ENCODE measurements around the gene KCNH3.

Gene KCNH3

DNA sequence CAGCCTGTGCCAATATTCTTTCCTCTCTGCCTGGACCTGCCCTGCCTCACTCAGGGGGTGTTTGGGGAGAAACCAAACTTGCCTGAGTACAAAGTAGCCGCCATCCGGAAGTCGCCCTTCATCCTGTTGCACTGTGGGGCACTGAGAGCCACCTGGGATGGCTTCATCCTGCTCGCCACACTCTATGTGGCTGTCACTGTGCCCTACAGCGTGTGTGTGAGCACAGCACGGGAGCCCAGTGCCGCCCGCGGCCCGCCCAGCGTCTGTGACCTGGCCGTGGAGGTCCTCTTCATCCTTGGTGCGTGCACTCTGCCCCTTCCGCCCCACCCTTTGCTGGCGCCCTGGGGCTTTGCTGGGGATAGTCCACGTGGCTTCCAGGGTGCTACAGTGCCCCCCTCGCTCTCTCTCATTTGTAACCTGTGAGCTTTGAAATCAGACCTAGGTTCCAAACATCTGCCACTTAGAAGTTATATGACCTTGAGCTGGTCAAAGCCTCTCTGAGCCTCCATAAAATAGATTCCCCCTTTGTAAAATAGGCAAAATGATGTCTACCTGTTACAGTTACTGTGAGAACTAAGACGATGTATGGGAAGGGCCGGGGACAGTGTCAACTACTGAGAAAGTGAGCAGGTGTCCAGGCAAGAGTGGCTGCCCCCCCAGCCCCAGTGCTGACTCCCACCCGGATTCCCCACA is 4.5 kb downstream of the KCNH3 start:
- Histone ChIP-seq H3K4me1 (ENCODE audit: insufficient read depth, low read length) (peaks cover 9% of the 10 kb centered on the region), H3K27me3 (ENCODE audit: insufficient read depth, low read length) (peaks cover 83% of the 10 kb centered on the region), H3K36me3 (ENCODE audit: insufficient read depth, low read length) (no peaks in the 10 kb centered on the region), H3K9me3 (ENCODE audit: low read length) (no peaks in the 10 kb centered on the region), H3K4me3 (ENCODE audit: low read length) (no peak overlapping the region), H2AFZ (ENCODE audit: low read depth, low read length) (no peak overlapping the region)

DNA sequence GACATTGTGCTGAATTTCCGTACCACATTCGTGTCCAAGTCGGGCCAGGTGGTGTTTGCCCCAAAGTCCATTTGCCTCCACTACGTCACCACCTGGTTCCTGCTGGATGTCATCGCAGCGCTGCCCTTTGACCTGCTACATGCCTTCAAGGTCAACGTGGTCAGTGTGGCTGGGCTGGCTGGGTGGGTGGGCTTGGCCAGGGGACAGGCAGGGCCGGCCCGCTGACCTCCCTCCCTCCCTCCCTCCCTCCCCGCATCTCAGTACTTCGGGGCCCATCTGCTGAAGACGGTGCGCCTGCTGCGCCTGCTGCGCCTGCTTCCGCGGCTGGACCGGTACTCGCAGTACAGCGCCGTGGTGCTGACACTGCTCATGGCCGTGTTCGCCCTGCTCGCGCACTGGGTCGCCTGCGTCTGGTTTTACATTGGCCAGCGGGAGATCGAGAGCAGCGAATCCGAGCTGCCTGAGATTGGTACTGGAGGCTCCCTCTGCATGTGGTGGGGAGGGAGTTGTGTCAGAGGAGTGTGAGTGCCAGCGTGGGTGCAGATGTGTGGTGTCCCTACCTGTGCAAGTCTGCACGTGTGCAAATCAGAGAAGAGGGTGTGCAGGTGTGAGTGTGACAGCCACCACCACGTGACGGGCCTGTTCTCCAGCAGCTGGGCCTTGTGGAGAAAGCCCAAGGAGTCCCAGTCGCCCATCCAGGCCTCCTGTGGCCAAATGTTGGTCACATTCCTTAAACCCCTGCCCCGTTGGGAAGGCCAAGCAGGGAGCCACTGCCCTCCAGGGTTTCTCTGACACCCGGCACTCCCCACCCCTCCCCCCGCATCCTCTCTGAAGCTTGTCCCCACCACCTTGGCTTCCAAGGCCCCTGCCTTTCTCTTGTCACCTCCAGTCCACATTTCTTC is 5.3 kb downstream of the KCNH3 start:
- Histone ChIP-seq H2AFZ (ENCODE audit: low read depth, low read length) (no peak overlapping the region), H3K9me3 (ENCODE audit: low read length) (no peaks in the 10 kb centered on the region), H3K27me3 (ENCODE audit: insufficient read depth, low read length) (peaks cover 84% of the 10 kb centered on the region), H3K4me1 (ENCODE audit: insufficient read depth, low read length) (peaks cover 9% of the 10 kb centered on the region), H3K36me3 (ENCODE audit: insufficient read depth, low read length) (no peaks in the 10 kb centered on the region), H3K4me3 (ENCODE audit: low read length) (no peak overlapping the region)

- Histone ChIP-seq H3K9me3 (ENCODE audit: low read length) (no peaks in the 10 kb centered on the region), H3K36me3 (ENCODE audit: insufficient read depth, low read length) (no peaks in the 10 kb centered on the region), H2AFZ (ENCODE audit: low read depth, low read length) (no peak overlapping the region), H3K4me3 (ENCODE audit: low read length) (no peak overlapping the region), H3K4me1 (ENCODE audit: insufficient read depth, low read length) (peaks cover 10% of the 10 kb centered on the region), H3K27me3 (ENCODE audit: insufficient read depth, low read length) (peaks cover 74% of the 10 kb centered on the region)
Observed at GRCh38 chr12:49545815-49546214, 7.0 kb downstream of the KCNH3 start.

DNA sequence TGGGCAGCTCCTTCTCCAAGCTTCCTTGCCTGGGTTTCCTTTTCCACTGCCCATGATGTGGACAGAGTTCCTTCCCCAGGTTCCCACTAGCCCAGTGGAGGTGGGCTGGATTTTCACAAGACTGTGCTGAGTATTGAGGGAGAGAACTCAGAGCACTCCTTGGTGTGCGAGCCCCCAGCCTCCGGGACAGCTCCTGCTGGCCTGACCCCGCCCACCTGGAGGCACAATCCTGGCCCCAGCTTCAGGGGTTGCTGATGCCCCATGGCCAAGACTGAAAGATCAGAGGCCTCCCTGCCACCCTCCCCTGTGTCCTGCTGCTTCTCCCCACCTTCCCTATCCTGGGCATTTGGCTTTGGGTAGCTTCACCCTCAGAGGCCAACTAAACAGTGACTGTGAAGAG is 7.7 kb downstream of the KCNH3 start:
- Histone ChIP-seq H3K4me1 (ENCODE audit: insufficient read depth, low read length) (peaks cover 12% of the 10 kb centered on the region), H3K4me3 (ENCODE audit: low read length) (no peak overlapping the region), H2AFZ (ENCODE audit: low read depth, low read length) (no peak overlapping the region), H3K27me3 (ENCODE audit: insufficient read depth, low read length) (peaks cover 67% of the 10 kb centered on the region), H3K9me3 (ENCODE audit: low read length) (no peaks in the 10 kb centered on the region), H3K36me3 (ENCODE audit: insufficient read depth, low read length) (no peaks in the 10 kb centered on the region)

DNA sequence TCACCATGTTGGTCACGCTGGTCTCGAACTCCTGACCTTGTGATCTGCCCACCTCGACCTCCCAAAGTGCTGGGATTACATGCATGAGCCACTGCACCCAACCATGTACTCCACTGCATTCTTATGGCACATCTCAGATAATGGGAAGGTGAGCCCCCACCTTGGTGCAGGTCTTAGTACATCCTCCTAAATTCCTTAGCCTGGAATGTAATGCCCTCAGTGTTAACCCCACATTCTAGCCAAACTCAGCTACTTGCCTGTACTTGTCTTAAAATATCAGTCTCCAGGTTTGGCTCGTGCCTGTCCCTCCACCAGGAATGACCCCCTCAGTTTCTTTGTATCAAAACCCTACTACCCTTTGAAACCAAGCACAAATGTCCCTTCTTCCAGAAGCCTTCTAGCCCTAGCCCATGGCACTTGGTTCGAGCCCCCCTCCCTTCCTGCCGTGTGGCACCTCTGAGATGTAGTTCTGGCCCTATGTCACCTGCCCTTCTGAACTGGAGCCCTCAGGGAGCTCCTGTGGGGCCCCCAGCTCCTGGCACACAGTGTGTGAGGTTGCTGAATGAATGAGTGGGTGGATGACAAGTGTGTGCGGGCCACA is 8.4 kb downstream of the KCNH3 start:
- Histone ChIP-seq H3K9me3 (ENCODE audit: low read length) (no peaks in the 10 kb centered on the region), H3K4me3 (ENCODE audit: low read length) (no peak overlapping the region), H3K36me3 (ENCODE audit: insufficient read depth, low read length) (no peaks in the 10 kb centered on the region), H3K4me1 (ENCODE audit: insufficient read depth, low read length) (peaks cover 12% of the 10 kb centered on the region), H2AFZ (ENCODE audit: low read depth, low read length) (no peak overlapping the region), H3K27me3 (ENCODE audit: insufficient read depth, low read length) (peaks cover 60% of the 10 kb centered on the region)

DNA sequence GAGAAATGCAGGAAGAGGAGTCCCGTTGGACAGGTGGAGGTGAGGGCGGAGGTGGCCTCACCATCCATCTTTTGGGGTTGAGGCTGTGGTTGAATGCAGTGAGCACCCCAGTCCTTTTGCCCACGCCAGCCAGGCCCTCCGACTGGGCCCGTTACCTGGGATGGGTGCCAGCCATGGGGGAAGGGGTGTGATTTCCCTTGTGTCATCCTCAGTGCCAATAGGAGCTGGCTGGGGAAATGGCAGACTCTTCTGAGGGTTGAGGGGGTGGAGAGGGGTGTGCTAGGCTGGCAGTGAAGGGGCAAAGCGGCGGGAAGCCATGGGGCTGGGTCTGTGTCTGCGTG is 9.6 kb downstream of the KCNH3 start:
- no peaks in the 10 kb centered on the region for H3K36me3 ChIP-seq (ENCODE audit: insufficient read depth, low read length)
- H3K4me1 ChIP-seq (ENCODE audit: insufficient read depth, low read length): peaks cover 12% of the 10 kb centered on the region
- no peak overlapping the region for H2AFZ ChIP-seq (ENCODE audit: low read depth, low read length)
- no peak overlapping the region for H3K4me3 ChIP-seq (ENCODE audit: low read length)
- H3K9me3 ChIP-seq (ENCODE audit: low read length): no peaks in the 10 kb centered on the region
- H3K27me3 ChIP-seq (ENCODE audit: insufficient read depth, low read length): peaks cover 48% of the 10 kb centered on the region

DNA sequence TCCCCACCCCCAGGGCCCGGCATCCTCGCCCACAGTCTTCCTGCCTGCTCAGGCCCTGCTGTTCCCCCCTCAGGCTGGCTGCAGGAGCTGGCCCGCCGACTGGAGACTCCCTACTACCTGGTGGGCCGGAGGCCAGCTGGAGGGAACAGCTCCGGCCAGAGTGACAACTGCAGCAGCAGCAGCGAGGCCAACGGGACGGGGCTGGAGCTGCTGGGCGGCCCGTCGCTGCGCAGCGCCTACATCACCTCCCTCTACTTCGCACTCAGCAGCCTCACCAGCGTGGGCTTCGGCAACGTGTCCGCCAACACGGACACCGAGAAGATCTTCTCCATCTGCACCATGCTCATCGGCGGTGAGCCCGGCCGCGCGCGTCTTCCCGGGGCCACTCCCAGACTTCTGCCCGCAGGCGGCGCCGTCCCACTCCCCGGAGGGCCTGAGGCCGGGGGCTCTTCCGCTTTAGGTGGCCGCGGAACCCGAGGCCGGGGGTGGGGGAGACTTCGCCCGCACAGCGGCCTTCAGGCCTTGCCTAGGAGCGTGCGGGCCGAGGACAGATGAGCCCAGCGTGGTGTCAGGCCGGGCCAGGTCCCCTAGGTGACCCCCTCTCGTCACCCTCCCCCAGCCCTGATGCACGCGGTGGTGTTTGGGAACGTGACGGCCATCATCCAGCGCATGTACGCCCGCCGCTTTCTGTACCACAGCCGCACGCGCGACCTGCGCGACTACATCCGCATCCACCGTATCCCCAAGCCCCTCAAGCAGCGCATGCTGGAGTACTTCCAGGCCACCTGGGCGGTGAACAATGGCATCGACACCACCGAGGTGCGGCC is 10.2 kb downstream of the KCNH3 start:
- Histone ChIP-seq H3K4me3 (ENCODE audit: low read length) (no peak overlapping the region), H2AFZ (ENCODE audit: low read depth, low read length) (no peak overlapping the region), H3K4me1 (ENCODE audit: insufficient read depth, low read length) (peaks cover 11% of the 10 kb centered on the region), H3K9me3 (ENCODE audit: low read length) (no peaks in the 10 kb centered on the region), H3K36me3 (ENCODE audit: insufficient read depth, low read length) (no peaks in the 10 kb centered on the region), H3K27me3 (ENCODE audit: insufficient read depth, low read length) (peaks cover 43% of the 10 kb centered on the region)

DNA sequence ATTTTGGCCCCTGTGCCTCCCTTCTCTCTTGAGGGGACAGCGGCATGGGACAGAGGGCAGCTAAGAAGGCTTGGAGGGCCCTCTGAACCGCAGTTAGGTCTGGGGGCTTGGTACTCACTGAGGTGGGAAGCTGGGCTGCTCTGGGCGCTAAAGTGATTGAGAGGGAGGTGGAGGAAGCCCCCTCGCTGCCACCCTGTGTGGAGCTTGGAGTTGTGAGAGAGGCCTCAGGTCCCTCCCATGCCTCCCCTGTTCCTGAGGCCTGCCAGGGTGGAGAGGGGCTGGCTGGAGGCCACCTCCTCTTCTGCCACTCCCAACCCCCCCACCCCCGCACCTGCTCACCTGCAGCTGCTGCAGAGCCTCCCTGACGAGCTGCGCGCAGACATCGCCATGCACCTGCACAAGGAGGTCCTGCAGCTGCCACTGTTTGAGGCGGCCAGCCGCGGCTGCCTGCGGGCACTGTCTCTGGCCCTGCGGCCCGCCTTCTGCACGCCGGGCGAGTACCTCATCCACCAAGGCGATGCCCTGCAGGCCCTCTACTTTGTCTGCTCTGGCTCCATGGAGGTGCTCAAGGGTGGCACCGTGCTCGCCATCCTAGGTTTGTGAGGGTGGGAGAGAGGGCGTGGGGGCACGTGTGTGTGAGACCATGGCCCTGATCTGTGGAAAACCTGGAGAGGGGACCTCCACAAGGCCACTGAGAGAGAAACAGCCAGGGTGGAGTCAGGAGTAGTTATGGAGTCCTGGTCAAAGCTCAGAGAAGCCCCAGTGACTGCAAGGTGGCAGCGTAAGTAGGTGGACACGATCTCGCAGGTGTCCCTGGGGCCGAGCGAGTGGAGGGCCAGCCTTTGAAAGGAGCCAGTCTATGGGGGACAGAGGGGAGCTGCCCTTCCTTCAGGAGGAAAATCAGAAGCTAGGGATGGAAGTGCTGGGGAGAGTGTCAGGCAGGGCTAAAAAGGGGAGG is 11.2 kb downstream of the KCNH3 start:
- H2AFZ ChIP-seq (ENCODE audit: low read depth, low read length): no peak overlapping the region
- H3K4me1 ChIP-seq (ENCODE audit: insufficient read depth, low read length): peaks cover 12% of the 10 kb centered on the region
- H3K4me3 ChIP-seq (ENCODE audit: low read length): no peak overlapping the region
- no peaks in the 10 kb centered on the region for H3K36me3 ChIP-seq (ENCODE audit: insufficient read depth, low read length)
- no peaks in the 10 kb centered on the region for H3K9me3 ChIP-seq (ENCODE audit: low read length)
- H3K27me3 ChIP-seq (ENCODE audit: insufficient read depth, low read length): peaks cover 35% of the 10 kb centered on the region

GRCh38 chr12:49550693-49551252 is 11.9 kb downstream of the KCNH3 start:
- H3K4me1 ChIP-seq (ENCODE audit: insufficient read depth, low read length): peaks cover 12% of the 10 kb centered on the region
- no peak overlapping the region for H3K4me3 ChIP-seq (ENCODE audit: low read length)
- H3K9me3 ChIP-seq (ENCODE audit: low read length): no peaks in the 10 kb centered on the region
- no peak overlapping the region for H2AFZ ChIP-seq (ENCODE audit: low read depth, low read length)
- H3K27me3 ChIP-seq (ENCODE audit: insufficient read depth, low read length): peaks cover 32% of the 10 kb centered on the region
- no peaks in the 10 kb centered on the region for H3K36me3 ChIP-seq (ENCODE audit: insufficient read depth, low read length)

GRCh38 chr12:49552014-49552413 is 13.2 kb downstream of the KCNH3 start:
- H3K4me3 ChIP-seq (ENCODE audit: low read length): no peak overlapping the region
- H3K27me3 ChIP-seq (ENCODE audit: insufficient read depth, low read length): peaks cover 22% of the 10 kb centered on the region
- no peak overlapping the region for H2AFZ ChIP-seq (ENCODE audit: low read depth, low read length)
- peaks cover 4% of the 10 kb centered on the region for H3K36me3 ChIP-seq (ENCODE audit: insufficient read depth, low read length)
- no peaks in the 10 kb centered on the region for H3K9me3 ChIP-seq (ENCODE audit: low read length)
- H3K4me1 ChIP-seq (ENCODE audit: insufficient read depth, low read length): peaks cover 12% of the 10 kb centered on the region

DNA sequence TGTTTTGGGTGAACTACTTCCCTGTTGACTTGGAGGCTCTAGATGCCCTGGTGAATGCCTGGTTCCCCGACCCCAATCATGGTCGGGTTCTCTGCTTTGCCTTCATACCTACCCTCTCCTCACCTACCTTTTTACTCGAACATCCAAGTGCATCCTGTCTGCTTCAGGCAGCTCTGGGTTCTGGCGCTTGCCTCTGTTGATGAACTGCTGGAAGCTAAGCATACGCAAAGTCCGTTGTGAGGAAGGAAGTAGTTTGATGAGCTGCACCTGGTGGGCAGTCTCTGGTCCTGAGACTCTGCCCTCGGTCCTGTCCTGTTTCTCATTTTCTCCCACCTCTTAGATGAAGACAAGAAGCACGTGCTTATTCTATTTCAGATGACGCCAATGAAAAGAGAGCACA is 13.6 kb downstream of the KCNH3 start:
- H3K36me3 ChIP-seq (ENCODE audit: insufficient read depth, low read length): peaks cover 5% of the 10 kb centered on the region
- H3K27me3 ChIP-seq (ENCODE audit: insufficient read depth, low read length): peaks cover 18% of the 10 kb centered on the region
- H3K9me3 ChIP-seq (ENCODE audit: low read length): no peaks in the 10 kb centered on the region
- no peak overlapping the region for H2AFZ ChIP-seq (ENCODE audit: low read depth, low read length)
- H3K4me1 ChIP-seq (ENCODE audit: insufficient read depth, low read length): peaks cover 12% of the 10 kb centered on the region
- H3K4me3 ChIP-seq (ENCODE audit: low read length): no peak overlapping the region

DNA sequence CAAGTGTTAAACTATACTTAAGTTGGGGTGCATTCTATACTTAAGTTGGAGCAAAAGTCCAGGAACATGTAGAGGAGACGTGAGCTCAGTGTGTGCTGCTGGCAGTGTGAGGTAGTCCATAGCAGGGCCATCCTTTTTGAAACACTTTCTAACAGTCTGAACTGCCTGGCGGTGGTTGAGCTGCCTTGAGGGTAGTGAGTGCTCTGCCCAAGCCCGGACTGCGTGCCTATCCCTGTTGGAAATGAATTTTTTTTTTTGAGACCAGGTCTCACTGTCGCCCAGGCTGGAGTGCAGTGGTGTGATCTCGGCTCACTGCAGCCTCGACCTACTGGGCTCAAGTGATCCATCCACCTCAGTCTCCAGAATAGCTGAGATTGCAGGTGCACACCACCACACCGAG is 14.1 kb downstream of the KCNH3 start:
- no peaks in the 10 kb centered on the region for H3K9me3 ChIP-seq (ENCODE audit: low read length)
- H3K4me3 ChIP-seq (ENCODE audit: low read length): no peak overlapping the region
- peaks cover 12% of the 10 kb centered on the region for H3K4me1 ChIP-seq (ENCODE audit: insufficient read depth, low read length)
- peaks cover 9% of the 10 kb centered on the region for H3K36me3 ChIP-seq (ENCODE audit: insufficient read depth, low read length)
- H3K27me3 ChIP-seq (ENCODE audit: insufficient read depth, low read length): peaks cover 14% of the 10 kb centered on the region
- H2AFZ ChIP-seq (ENCODE audit: low read depth, low read length): no peak overlapping the region
